SK-N-SH (cell line): ENCODE data around the gene CDH23. TPM values are rescaled to one million over a fixed set of nuclear protein-coding genes. Genes with fewer than 3 reads are reported as not detected.

Experiments
- CTCF ChIA-PET: fragments of 300-600, 350-600 bp; formaldehyde crosslinking; extraction: SDS; loops from one replicate; lab custom pipeline; 2021; lab: Yijun Ruan, JAX
- POLR2A ChIA-PET: fragments of 350-600 bp; sonication (Branson Sonifier 250); formaldehyde crosslinking; extraction: SDS; loops from one replicate; lab custom pipeline; 2020; ENCODE audit warnings: antibody characterized with exemption, inconsistent platforms; lab: Yijun Ruan, JAX
- DNase-seq: peaks from one replicate; pipeline ENCODE4 v3.0.0; 2012
- H2AFZ ChIP-seq: fragments of 200-600 bp; sonication (generic); 2 replicates; pipeline ENCODE4 v1.8.1; 2016; ENCODE audit warnings: antibody characterized with exemption, mild to moderate bottlenecking, low read depth
- H3F3A ChIP-seq: fragments of 200-600 bp; sonication (generic); replicated peaks from 2 replicates; pipeline ENCODE3; 2016; ENCODE audit warnings: antibody characterized with exemption, mild to moderate bottlenecking; ENCODE audit not compliant: insufficient read depth
- H3K27ac ChIP-seq, 2 experiments: fragments of 200-500 bp in 1 of 2; fragments of 200-600 bp in 1 of 2; sonication (Bioruptor generic) in 1 of 2; sonication (generic), shearing (Covaris generic) in 1 of 2; 2 replicates each; pipeline versions ENCODE4 v1.5.1 to v1.6.1; 2014 to 2016; ENCODE audit warnings: low read depth in 2 of 2, inconsistent platforms in 1 of 2, low read length in 1 of 2, mild to moderate bottlenecking in 1 of 2, mixed read lengths in 1 of 2
- H3K27me3 ChIP-seq: fragments of 200-600 bp; sonication (generic), shearing (Covaris generic); 2 replicates; pipeline ENCODE4 v1.6.1; 2016; ENCODE audit warnings: mixed run types; ENCODE audit not compliant: insufficient read depth
- H3K36me3 ChIP-seq, 2 experiments: fragments of 200-500 bp in 1 of 2; fragments of 200-600 bp in 1 of 2; sonication (Bioruptor generic) in 1 of 2; sonication (generic) in 1 of 2; replicated peaks in 1 of 2; 2 replicates each; pipeline versions ENCODE3 to v1.5.1; 2014 to 2016; ENCODE audit warnings: low read length in 1 of 2, mild to moderate bottlenecking in 1 of 2; ENCODE audit not compliant: insufficient read depth in 2 of 2, control insufficient read depth in 1 of 2
- H3K4me1 ChIP-seq, 2 experiments: fragments of 200-500 bp in 1 of 2; fragments of 200-600 bp in 1 of 2; sonication (Bioruptor generic) in 1 of 2; sonication (generic), shearing (Covaris generic) in 1 of 2; 2 replicates each; pipeline versions ENCODE4 v1.5.1 to v1.6.1; 2014 to 2016; ENCODE audit warnings: low read depth in 1 of 2, low read length in 1 of 2, mixed run types in 1 of 2; ENCODE audit not compliant: insufficient read depth in 2 of 2, control insufficient read depth in 1 of 2
- H3K4me2 ChIP-seq: fragments of 200-600 bp; sonication (generic), shearing (Covaris generic); 2 replicates; pipeline ENCODE4 v1.6.1; 2017; ENCODE audit warnings: mixed run types
- H3K4me3 ChIP-seq, 2 experiments: fragments of 200-500 bp in 1 of 2; fragments of 200-600 bp in 1 of 2; sonication (Bioruptor generic) in 1 of 2; sonication (generic), shearing (Covaris generic) in 1 of 2; 2 replicates each; pipeline versions ENCODE4 v1.5.1 to v1.8.1; 2014 to 2016; ENCODE audit warnings: low read depth in 2 of 2, inconsistent platforms in 1 of 2, low read length in 1 of 2, mild to moderate bottlenecking in 1 of 2, mixed read lengths in 1 of 2, moderate library complexity in 1 of 2
- H3K79me2 ChIP-seq: fragments of 200-600 bp; sonication (generic); 2 replicates; pipeline ENCODE4 v1.8.1; 2017; ENCODE audit warnings: mild to moderate bottlenecking; ENCODE audit not compliant: insufficient read depth
- H3K9ac ChIP-seq: fragments of 200-600 bp; sonication (generic); 2 replicates; pipeline ENCODE4 v1.6.1; 2017; ENCODE audit warnings: mixed run types
- H3K9me2 ChIP-seq: fragments of 200-600 bp; sonication (generic); 2 replicates; pipeline ENCODE4 v1.6.1; 2017; ENCODE audit warnings: mixed run types
- H3K9me3 ChIP-seq: fragments of 200-600 bp; sonication (generic); 2 replicates; pipeline ENCODE4 v1.6.1; 2017; ENCODE audit warnings: mixed run types, mild to moderate bottlenecking, moderate library complexity
- H4K20me1 ChIP-seq: fragments of 200-600 bp; sonication (generic); 2 replicates; pipeline ENCODE4 v1.6.1; 2017; ENCODE audit warnings: mild to moderate bottlenecking, mixed run types; ENCODE audit not compliant: insufficient read depth
- CHD2 ChIP-seq: fragments of 150-350 bp; IDR thresholded peaks from 2 replicates; pipeline ENCODE4 v1.6.1; 2018; ENCODE audit warnings: low read length; ENCODE audit not compliant: partially characterized antibody
- ELF1 ChIP-seq: IDR thresholded peaks from 2 replicates; pipeline ENCODE4 v1.4.0; 2012
- FOXJ3 ChIP-seq: sonication (generic); formaldehyde crosslinking; IDR thresholded peaks from 2 replicates; pipeline ENCODE4 v1.5.1; 2020; ENCODE audit warnings: mild to moderate bottlenecking, missing genetic modification reagents
- GATA2 ChIP-seq: sonication (generic); formaldehyde crosslinking; IDR thresholded peaks from 2 replicates; pipeline ENCODE4 v1.5.0; 2020; ENCODE audit warnings: mild to moderate bottlenecking, missing genetic modification reagents
- MEF2A ChIP-seq: IDR thresholded peaks from 2 replicates; pipeline ENCODE4 v1.4.0; 2012; ENCODE audit warnings: low read depth, borderline replicate concordance
- NFIC ChIP-seq: IDR thresholded peaks from 2 replicates; pipeline ENCODE4 v1.4.0; 2012; ENCODE audit warnings: borderline replicate concordance
- POLR2AphosphoS5 ChIP-seq: IDR thresholded peaks from 2 replicates; pipeline ENCODE4 v1.6.1; 2012; ENCODE audit warnings: low read depth, low read length
- RAD21 ChIP-seq: IDR thresholded peaks from 2 replicates; pipeline ENCODE4 v1.6.1; 2012; ENCODE audit warnings: mild to moderate bottlenecking, low read length
- RFX5 ChIP-seq: IDR thresholded peaks from 2 replicates; pipeline ENCODE4 v1.6.1; 2012; ENCODE audit warnings: mild to moderate bottlenecking, improper control_type of control experiment, low read length
- RXRA ChIP-seq: IDR thresholded peaks from 2 replicates; pipeline ENCODE4 v1.4.0; 2012; ENCODE audit warnings: low read depth, mild to moderate bottlenecking, borderline replicate concordance
- TAF1 ChIP-seq: IDR thresholded peaks from 2 replicates; pipeline ENCODE4 v1.6.1; 2012; ENCODE audit warnings: low read depth, mild to moderate bottlenecking, low read length, moderate library complexity, borderline replicate concordance
- TEAD4 ChIP-seq: IDR thresholded peaks from 2 replicates; pipeline ENCODE4 v1.4.0; 2012; ENCODE audit warnings: mild to moderate bottlenecking, borderline replicate concordance; ENCODE audit not compliant: insufficient read depth
- WGBS: methylation state at CpG from one replicate; pipeline ENCODE4 v1.1.6; 2017; ENCODE audit warnings: low lambda C conversion rate; 5-methylcytosine and 5-hydroxymethylcytosine counted together
- polyA plus RNA-seq, 3 experiments: library from polyadenylated mRNA; depleted of rRNA; stranded (reverse); fragments of >200 nt; gene quantifications; 2 replicates each; pipeline ENCODE4 v1.2.3, GENCODE V29; 2012
- TF ChIP-seq, protein P1 (sequence below): fragments of 150-350 bp; IDR thresholded peaks from 2 replicates; pipeline ENCODE4 v1.6.1; 2017; ENCODE audit warnings: antibody characterized with exemption, low read length, low read depth, borderline replicate concordance
- TF ChIP-seq, protein P2 (sequence below): IDR thresholded peaks from 2 replicates; pipeline ENCODE4; 2012
- TF ChIP-seq, protein P3 (sequence below): fragments of 200-600 bp; sonication (generic); IDR thresholded peaks from 2 replicates; pipeline ENCODE4 v1.6.1; 2017; ENCODE audit warnings: antibody characterized with exemption, mild to moderate bottlenecking, moderate library complexity

The CDH23 gene
- polyA plus RNA-seq, 1 of the 3 experiments (the other 2 are of a cell fraction), result 0.03 TPM

DNA sequence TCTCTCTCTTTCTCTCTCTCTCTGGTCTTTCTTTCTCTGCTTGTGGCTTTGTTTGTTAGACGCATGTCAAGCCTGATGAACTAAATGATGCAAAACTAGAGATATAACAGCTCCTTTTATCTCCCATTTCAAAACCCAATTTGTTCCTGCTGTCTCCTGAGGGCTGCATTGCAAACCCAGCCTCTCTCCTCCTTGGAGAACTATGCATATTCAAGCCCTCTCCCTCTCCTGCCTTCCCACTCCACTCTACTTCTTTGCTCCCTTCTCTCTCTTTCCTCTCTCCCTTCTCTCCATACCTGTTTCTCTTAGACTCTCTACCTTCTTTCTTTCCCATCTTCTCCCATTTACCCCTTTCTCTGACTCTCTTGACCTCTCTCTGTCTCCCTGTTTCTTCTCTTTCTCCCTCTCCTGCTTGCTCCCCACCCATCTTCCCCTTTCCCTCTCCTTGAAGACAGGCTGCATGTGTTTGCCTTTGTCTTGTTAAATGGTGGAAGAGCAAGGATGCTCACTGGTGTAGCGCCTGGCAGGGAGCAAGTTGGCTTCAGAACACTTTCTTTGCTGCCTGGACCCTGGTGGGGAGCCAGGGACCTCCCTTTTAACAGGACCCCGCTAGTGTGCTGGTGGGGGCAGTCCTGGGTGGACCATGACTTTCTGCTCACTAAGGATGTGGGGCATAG, 142.9 kb downstream of the CDH23 start:
- Histone ChIP-seq H3K4me2 (no peak overlapping the region), H3K27ac (no peak overlapping the region)
- TF ChIP-seq, protein P1, sequence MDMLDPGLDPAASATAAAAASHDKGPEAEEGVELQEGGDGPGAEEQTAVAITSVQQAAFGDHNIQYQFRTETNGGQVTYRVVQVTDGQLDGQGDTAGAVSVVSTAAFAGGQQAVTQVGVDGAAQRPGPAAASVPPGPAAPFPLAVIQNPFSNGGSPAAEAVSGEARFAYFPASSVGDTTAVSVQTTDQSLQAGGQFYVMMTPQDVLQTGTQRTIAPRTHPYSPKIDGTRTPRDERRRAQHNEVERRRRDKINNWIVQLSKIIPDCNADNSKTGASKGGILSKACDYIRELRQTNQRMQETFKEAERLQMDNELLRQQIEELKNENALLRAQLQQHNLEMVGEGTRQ, result no peak
- TF ChIP-seq GATA2 (CRISPR knock-in tag) (no peak), NFIC (no peak), TAF1 (no peak), FOXJ3 (CRISPR knock-in tag) (no peak), TEAD4 (no peak), ELF1 (no peak), CHD2 (no peak), POLR2AphosphoS5 (no peak), RAD21 (no peak), RFX5 (no peak), MEF2A (no peak), RXRA (no peak)
- TF ChIP-seq, protein P2, sequence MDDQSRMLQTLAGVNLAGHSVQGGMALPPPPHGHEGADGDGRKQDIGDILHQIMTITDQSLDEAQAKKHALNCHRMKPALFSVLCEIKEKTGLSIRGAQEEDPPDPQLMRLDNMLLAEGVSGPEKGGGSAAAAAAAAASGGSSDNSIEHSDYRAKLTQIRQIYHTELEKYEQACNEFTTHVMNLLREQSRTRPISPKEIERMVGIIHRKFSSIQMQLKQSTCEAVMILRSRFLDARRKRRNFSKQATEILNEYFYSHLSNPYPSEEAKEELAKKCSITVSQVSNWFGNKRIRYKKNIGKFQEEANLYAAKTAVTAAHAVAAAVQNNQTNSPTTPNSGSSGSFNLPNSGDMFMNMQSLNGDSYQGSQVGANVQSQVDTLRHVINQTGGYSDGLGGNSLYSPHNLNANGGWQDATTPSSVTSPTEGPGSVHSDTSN, result no peak
- TF ChIP-seq, protein P3, sequence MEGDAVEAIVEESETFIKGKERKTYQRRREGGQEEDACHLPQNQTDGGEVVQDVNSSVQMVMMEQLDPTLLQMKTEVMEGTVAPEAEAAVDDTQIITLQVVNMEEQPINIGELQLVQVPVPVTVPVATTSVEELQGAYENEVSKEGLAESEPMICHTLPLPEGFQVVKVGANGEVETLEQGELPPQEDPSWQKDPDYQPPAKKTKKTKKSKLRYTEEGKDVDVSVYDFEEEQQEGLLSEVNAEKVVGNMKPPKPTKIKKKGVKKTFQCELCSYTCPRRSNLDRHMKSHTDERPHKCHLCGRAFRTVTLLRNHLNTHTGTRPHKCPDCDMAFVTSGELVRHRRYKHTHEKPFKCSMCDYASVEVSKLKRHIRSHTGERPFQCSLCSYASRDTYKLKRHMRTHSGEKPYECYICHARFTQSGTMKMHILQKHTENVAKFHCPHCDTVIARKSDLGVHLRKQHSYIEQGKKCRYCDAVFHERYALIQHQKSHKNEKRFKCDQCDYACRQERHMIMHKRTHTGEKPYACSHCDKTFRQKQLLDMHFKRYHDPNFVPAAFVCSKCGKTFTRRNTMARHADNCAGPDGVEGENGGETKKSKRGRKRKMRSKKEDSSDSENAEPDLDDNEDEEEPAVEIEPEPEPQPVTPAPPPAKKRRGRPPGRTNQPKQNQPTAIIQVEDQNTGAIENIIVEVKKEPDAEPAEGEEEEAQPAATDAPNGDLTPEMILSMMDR, result no peak
- TF ChIP-seq, all 33 proteins: peak for 0
- H3K79me2 ChIP-seq, result no peaks in the 10 kb centered on the region
- H3F3A ChIP-seq, result no peaks in the 10 kb centered on the region
- no peaks in the 10 kb centered on the region for H4K20me1 ChIP-seq
- 46% methylated on average over 3 of the region's 3 CpGs for WGBS
- ChIA-PET CTCF (interaction anchor here (2.7 kb wide), 1 partner anchor 30 kb away, joined by 10 read pairs; no protein-coding TSS in a partner anchor), POLR2A (no interaction called here)
- H3K4me1 ChIP-seq, result peaks cover 0 to 32% of the 10 kb centered on the region in 2 experiments; a peak in 1 of 4 replicates
- H3K4me3 ChIP-seq, result no peak overlapping the region
- no peaks in the 10 kb centered on the region for H3K9me2 ChIP-seq
- no peaks in the 10 kb centered on the region for H3K36me3 ChIP-seq
- H2AFZ ChIP-seq, result no peak overlapping the region
- H3K27me3 ChIP-seq, result peaks cover 50% of the 10 kb centered on the region
- H3K9me3 ChIP-seq, result no peaks in the 10 kb centered on the region
- H3K9ac ChIP-seq, result no peak overlapping the region
- no peak for DNase-seq
